ENCODE measurements around the gene CELF2. TPM values are rescaled to one million over a fixed set of nuclear protein-coding genes. Genes with fewer than 3 reads are reported as not detected.

The CELF2 gene
- total and polyA plus RNA-seq, 2 of the 4 experiments (the other 2 are of a cell fraction): 3.5 to 6.6 TPM

DNA sequence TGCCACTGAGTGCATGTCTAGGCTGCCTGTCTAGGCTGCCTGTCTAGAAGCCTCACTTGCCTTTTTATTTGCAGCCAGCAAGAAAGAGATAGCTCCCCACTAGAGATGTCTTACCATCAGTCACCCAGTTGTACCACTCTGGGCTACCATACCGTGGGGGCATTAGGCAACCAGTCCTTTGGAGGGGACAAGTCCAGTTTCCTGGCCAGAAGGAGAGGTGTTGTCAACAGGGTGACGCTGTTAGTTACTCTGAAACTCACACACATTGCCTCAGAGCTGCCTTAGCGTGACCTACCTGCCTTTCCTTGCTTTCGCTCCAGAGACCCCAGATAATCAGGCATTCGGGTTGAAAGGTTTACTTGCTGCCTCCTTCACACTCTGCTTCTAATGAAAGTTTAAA is 155.4 kb downstream of the CELF2 start (continued):
- TF ChIP-seq RFX5 (IDR thresholded peaks at IDR 0.05; ENCODE audit: low read depth, low read length) (no peak), CHD1 (IDR thresholded peaks at IDR 0.05; ENCODE audit: low read depth, low read length) (no peak), NFE2L2 (IDR thresholded peaks at IDR 0.05; ENCODE audit: low read depth, low read length) (no peak), POLR2A (IDR thresholded peaks at IDR 0.05; ENCODE audit: low read depth, low read length) (no peak)

- Histone ChIP-seq H4K5ac (ENCODE audit: low read depth, low read length) (no peak overlapping the region), H4K20me1 (ENCODE audit: insufficient read depth, low read length) (no peaks in the 10 kb centered on the region), H4K91ac (ENCODE audit: insufficient read depth, low read depth, low read length) (no peak overlapping the region), H3K56ac (ENCODE audit: extremely low read depth, insufficient read depth, low read length) (no peak overlapping the region), H3K23ac (ENCODE audit: low read depth, low read length) (no peak overlapping the region), H3K27me3 (ENCODE audit: control insufficient read depth, insufficient read depth, low read length) (no peaks in the 10 kb centered on the region), H3K9me3 (ENCODE audit: control insufficient read depth, insufficient read depth, low read length) (no peaks in the 10 kb centered on the region), H3K9ac (ENCODE audit: low read depth, low read length) (no peak overlapping the region), H3K9me1 (ENCODE audit: insufficient read depth, low read length) (no peaks in the 10 kb centered on the region), H2BK15ac (ENCODE audit: low read depth, low read length) (no peak overlapping the region), H3K4me2 (ENCODE audit: low read depth, low read length) (no peak overlapping the region), H2BK20ac (ENCODE audit: low read depth, low read length) (no peak overlapping the region), H2AK9ac (replicated peaks; ENCODE audit: low read depth, low read length, poor library complexity) (no peak overlapping the region), H3K4me3 (ENCODE audit: insufficient read depth, low read depth, low read length) (no peak overlapping the region), H3K4me1 (ENCODE audit: control insufficient read depth, insufficient read depth, low read length) (no peaks in the 10 kb centered on the region), H3K18ac (ENCODE audit: low read depth, low read length) (no peak overlapping the region), H2BK5ac (ENCODE audit: low read depth, low read length, poor library complexity, severe bottlenecking) (no peak overlapping the region), H2BK120ac (ENCODE audit: low read depth, low read length) (no peak overlapping the region), H3K4ac (ENCODE audit: low read depth, low read length) (no peak overlapping the region), H3K36me3 (ENCODE audit: control insufficient read depth, insufficient read depth, low read length) (no peaks in the 10 kb centered on the region), H2AK5ac (ENCODE audit: low read depth, low read length) (no peak overlapping the region), H4K8ac (ENCODE audit: low read depth in 2 of 2, low read length in 2 of 2) (no peak overlapping the region), H3K79me1 (ENCODE audit: low read depth in 1 of 2, low read length in 2 of 2) (no peaks in the 10 kb centered on the region), H3K14ac (replicated peaks; ENCODE audit: low read depth, low read length) (no peak overlapping the region), H3K27ac (ENCODE audit: insufficient read depth, low read length) (no peak overlapping the region), H2AFZ (replicated peaks; ENCODE audit: low read length, poor library complexity) (no peak overlapping the region)
- CTCF ChIA-PET: interaction anchor here (0.6 kb wide), 1 partner anchor 334 kb away, joined by 3 read pairs; no protein-coding TSS in a partner anchor
- whole genome bisulfite sequencing, 2 experiments (ENCODE audit: extremely low coverage in 2 of 2, insufficient read length in 1 of 2): no CpG with 5 or more reads among the region's 11 CpGs
- no TSS peak for BruUV-seq (replicated peaks)
- no peak for TF ChIP-seq SMC3 (IDR thresholded peaks at IDR 0.05; ENCODE audit: low read depth, low read length)
- no peak for TF ChIP-seq FOS (IDR thresholded peaks at IDR 0.05; ENCODE audit: low read depth, low read length)
- dilution Hi-C loops (cut with HindIII; ENCODE audit: low sequenced_read_pairs, unreplicated experiment) (no loop called here), in situ Hi-C loops (cut with MboI; ENCODE audit: low sequenced_read_pairs) (no loop called here), intact Hi-C loops (cut with micrococcal nuclease) (no loop called here)
- ATAC-seq (ENCODE audit: low read depth): no peak
- POLR2A ChIA-PET (ENCODE audit: unreplicated experiment): no interaction called here
- no peak for DNase-seq
Observed at GRCh38 chr10:11175823-11176243, 158.2 kb downstream of the CELF2 start.
